ENCODE data around the gene EML4.

EML4 gene

DNA sequence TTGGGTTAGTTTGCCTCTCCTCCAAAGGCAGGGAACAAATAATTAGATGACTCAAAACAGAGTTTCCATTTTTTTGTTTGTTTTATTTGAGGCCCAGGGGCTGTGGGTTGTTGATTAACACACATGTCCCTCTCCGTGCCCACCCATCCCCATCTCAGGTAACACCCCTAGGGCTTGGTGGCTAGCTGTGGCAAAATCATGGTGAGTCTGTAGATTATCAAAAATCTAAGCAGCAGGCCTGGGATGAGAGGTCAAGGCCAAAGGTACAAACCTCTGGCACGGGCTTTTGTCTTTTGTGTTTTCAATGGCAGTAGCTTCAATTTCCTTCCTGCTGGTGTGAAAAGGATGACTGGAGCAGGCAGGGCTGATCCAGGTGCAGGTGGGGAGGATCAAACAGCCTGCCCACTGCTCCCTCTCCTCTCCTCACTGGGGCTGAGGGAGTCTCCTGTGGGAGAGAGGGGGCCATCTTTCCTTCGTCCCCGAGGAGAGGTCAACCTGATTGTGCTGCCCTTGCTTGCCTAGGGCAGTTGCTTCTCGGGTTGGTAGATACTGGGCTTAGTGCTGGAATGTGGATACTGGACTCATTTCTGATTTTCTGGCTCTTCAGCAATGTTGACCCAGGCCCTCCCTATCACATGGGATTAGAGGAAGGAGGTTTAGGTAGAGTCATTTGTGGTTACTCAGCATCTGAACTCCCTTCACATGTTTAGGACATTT is 31.9 kb upstream of the EML4 start:
- DNase-seq (ENCODE audit: low read depth in 2 of 2): no peak

DNA sequence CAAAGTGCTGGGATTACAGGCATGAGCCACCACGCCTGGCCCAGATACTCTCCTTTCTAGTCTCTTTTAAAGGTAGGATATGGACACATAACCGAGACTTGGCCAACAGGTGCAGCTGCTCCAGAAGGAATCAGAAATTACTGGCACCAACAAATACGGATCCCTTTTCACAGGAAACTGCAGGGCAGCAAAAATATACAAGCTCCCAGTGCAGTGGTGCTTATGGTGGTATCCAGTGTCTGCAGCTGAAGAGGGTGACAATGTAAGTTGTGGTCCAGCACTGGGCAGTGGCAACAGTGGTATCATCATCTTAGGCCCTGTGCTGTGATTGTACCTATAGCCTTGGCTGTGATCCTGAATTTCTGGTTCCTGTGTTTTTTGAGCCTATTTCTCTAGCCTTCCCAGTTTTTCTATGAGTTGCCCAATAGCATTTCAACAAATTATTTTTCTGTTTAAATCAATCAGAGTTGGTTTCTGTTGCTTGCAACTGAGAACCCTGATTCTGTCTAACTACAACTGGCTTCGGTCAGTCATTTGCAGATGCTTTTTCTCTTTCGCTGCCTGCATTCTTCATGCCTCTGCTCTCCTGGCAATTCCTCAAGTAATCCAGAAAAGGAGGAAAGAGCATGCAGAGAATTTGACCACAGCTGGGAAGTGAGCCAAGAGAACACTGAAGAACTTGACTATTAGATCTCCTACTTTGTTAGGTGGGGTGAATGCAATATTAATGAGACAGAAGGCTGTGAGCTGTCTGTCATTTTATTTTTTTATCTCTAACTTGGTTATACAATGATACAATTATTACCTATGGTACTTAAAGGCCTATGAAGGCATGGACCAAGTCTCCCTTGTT is 30.8 kb upstream of the EML4 start:
- DNase-seq (ENCODE audit: low read depth in 2 of 2): no peak

DNA sequence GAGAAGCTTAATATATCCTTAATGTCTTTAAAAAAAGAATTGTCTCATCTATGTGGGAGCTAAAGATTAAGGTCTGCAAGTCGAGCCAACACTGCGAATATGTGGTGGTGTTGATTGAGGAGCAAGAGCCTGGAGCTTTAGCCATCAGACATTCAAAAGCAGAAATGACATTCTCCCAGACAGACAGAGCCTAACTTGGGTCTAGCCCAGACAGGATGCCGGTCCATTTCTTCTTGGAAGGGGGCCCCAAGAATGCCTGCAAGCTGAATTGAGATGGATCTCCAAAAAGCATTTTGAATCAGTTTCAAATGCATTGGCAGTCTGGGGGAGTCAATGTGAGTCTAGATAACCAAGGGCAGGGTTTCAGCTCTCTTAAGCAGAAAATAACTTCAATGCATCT is 30.1 kb upstream of the EML4 start:
- no peak for DNase-seq (ENCODE audit: low read depth in 2 of 2)

DNA sequence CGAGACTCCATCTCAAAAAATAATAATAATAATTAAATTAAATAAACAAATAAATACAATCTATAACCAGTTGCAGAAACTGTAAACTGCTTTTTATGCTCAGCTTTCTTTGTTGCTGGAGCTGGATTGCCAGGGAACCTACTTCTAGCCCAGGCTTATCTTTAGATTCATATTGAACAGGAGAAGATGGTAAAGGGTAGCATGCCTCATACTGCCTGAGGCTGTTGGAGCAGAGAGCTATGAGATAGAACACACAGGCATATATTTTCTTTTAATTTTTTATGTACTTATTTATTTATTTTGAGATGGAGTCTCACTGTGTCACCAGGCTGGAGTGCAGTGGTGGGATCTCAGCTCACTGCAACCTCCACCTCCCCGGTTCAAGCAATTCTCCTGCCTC is 28.7 kb upstream of the EML4 start:
- no peak for DNase-seq (ENCODE audit: low read depth in 2 of 2)

DNA sequence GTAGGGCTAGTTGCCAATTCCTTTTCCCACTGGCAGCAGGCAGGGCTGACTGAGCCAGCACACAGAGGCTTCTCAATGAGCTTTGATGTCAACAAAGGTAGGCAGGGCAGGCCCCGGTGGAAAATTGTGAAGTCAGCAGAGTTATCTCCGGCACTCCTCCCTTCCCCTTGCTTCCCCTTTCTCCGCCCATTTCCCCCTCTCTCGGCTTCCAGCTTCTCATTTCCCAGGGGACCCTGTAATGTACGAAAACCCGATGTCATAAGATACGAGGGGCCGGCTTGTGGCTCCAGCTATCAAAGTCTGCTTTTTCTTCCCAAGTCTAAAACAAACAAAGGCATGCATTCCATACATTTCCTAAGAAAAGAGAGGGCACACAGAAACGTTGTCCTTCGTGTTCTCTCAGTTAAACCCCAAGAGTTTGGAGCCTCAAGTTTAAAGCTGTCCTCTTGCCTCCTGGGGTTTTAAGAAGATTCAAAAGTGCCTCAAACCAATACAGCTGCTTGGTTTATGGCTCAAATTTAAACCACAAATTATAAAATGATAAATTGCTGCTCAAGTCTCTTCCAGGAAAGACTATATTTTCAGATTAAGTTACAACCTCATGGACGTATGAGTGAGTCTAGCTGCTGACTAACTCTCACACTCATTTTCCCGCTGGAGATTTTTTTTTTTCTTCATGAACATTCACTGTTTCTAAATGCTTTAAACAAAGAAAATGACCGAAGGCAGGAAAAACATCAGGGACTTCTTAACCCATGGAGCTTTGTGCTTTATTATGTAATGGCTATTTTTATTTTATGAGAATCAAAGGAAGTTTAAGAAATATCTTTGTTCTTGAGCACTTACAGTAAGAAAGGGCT is 27.2 kb upstream of the EML4 start:
- DNase-seq (ENCODE audit: low read depth in 2 of 2): no peak

DNA sequence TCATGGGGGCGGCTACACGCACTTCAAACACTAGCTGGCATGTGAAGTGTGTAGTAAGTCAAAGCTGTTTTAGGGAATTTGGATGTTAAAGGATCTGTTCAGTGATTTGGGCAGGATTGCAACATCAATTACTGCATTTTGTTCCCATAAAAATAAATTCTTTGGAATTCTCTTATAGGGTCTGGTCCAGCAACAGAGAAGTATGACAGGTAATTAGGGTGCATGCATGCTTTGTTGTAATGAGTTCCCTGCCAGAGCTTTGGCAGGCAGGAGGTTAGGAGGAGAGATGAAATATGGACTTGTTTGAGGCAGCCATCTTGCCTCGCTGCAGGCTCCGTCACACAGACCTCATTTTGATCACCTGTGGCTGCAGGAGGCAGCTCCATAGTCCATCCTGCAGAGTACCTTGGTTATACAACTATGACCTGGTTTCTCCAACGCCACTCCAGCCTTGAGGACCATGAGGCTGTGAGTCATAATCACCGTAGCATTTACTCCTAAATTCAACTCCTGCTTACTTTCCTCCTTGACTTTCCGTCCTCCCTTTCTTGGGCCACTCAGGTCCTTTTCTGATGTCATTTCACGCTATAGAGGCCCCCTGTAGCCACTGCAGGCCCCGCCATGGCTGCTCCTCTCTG is 26.5 kb upstream of the EML4 start:
- DNase-seq (ENCODE audit: low read depth in 2 of 2): no peak

DNA sequence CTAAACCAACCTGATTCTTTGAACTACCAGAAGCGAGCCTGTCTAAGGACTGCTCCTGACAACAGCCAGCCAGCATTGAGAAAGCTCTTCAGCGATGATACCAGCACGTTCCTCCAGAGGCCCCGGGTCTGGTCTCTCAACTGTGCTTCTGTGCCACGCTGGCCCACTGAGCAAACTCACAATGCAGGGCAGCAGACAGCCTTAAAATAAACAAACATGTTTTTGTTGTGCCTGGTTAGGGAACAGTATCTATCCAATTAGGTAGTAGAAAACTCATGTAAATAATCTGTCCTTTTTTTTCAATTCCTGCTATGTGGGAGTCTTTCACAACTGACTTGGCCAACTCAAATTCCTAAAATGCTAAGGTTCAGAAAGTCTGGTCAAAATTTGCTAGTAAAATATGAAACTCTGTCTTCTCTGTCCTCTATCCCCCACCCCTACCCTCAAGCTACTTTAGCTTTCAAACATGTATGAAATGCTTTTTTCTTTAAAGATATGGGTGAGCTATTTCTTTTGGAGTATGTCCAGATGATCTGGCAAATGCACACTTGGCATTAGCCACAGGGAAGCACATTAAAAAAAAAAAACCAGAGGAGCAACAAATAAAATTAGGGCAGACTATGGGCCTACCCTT is 21.4 kb upstream of the EML4 start:
- DNase-seq (ENCODE audit: low read depth in 2 of 2): no peak

DNA sequence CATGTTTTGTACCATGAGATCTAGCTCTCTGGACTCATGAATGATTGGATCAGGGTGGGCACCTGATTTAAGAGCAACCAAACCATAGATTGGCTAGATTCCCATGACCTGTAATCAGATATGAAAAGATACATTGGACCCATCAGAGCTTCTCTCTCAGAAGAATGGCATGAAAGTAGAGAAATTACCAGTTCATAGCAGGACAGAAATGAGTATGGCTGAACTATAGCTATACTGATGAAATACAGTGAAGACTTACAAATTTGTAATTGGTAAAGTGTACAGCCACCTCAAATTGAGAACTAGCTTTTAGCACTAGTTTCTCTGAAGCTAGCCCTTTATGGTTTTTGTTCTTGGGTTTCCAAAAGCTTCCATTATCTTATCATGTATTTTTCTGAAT is 19.0 kb upstream of the EML4 start:
- no peak for DNase-seq (ENCODE audit: low read depth in 2 of 2)

DNA sequence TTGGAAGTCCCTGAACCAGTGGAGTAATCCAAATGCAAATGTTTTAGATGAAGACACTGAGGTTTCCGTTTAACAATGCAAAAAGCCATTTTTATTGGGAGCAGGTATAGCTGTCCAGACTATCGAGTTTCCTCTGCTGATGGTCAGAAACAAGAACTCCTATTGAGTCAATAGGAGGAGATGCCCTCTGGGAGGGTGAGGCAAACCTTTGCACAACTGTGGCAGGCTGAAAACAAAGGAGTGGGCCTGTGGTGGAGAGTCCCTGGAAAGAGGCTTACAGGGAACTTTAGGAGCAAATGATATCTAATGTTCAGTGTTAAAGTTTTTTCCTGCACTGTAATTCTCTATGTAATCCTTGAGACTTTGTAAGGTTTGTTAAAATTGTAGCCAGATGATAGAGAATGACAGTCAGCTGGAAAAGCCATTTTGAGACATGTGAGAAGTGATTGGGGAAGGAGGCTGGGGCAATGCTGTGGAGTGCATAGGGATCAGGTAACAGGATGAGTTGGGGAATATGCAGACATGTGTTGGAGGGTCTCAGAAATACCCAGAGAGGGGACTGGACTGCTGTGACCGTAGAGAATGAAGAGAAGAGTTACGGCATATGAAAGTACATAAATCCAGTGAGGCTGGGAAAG is 15.1 kb upstream of the EML4 start:
- no peak for DNase-seq (ENCODE audit: low read depth in 2 of 2)

DNA sequence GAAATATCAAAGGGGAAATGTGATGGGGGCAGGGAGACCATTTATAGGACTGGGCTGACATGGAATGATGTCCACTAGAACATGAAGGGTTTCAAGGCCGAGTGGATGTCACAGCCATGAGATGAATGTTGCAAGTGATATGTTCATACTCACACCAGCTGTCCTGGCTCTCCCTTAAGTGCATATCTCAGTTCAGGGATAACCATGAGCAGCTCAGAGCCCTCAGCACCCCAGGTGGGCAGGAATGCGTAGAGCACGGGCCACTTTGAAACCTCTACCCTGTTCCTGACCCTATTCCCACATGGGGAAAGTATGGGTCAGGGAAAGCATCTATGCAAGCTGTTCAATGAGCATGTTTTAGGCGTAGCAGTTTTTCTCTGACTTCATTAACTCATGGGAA is 12.4 kb upstream of the EML4 start:
- no peak for DNase-seq (ENCODE audit: low read depth in 2 of 2)

DNA sequence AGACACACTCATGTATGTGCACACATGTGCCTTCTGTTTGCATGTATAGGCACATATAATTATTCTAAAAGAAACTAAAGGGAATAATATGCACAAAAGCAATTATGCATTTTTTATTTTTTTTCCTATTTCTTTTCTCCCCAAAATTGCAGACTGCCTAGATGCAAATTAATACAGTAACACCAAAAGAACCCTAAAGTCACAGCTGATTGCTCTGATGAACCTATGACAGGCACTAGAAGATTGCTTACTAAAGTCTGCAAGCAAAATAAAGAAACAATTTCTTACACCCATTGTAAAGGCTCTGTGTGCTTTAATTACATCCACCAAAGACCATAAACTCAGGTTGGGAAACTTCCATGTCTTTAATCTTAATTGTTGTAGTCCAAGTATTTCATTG is 7.7 kb upstream of the EML4 start:
- DNase-seq (ENCODE audit: low read depth in 2 of 2): no peak

DNA sequence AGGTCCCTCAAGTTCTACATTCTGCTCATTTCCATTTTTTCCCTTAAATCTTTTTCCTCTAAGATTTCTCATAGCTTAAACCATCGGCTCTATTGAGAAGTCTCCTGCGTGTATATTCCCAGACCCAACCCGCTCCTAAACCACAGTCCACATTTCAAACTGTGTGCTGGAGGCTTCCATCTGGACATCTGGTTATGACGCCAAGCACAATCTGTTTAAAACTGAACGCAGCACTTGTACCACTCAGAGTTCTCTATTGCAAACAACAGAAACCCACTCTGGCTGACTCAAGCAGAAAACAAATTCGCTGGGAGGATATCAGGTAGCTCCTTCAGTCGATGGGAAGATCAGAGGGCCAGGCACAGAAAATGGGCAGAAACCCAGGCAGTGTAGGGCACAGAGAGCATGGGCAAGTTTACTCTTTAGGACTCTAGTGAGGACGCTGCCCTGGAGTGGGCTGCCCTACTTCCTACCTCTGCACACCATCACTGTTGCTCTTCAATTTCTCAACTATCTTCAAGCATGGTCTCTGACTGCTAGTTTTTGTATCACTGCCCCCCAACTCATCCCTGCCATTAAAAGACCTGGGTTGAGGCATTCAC is 5.6 kb upstream of the EML4 start:
- DNase-seq (ENCODE audit: low read depth in 2 of 2): no peak

DNA sequence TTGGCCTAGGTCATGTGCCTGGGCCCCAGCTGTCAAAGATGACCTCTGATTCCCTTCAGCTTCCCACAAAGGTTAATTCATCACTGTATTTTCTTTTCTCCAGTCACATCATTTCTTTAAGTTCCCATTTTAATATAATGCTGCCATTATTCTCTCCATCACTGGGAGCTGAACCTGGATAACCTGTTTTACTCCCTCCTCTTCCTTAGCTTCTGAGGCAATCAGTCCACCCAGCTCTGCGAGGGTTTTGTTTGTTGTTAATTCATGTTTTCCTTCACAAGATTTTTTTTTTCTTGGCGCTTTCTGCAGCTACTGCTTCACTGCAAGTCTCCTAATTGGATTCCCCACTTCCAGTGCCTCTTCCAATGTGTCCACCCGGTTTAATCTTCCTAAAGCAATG is 5.1 kb upstream of the EML4 start:
- DNase-seq (ENCODE audit: low read depth in 2 of 2): no peak

DNA sequence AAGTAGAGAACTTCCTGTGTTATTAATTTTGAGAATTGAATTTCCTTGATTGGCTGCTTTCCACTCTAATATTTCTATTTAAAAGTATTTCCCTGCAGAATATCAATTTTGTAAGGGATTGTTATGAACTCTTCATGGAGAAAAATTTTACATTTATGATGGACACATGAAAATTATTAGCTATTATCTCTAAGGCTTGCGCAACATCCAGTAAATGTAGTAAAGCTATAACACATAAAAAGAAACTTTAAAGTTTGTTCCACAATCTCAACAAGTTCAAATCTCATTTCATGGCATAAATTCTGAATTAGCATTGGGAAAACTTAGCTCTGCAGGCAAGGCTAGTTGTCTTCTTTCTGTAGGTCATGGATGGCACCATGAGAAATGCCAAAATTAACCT is 4.2 kb upstream of the EML4 start:
- DNase-seq (ENCODE audit: low read depth in 2 of 2): no peak

DNA sequence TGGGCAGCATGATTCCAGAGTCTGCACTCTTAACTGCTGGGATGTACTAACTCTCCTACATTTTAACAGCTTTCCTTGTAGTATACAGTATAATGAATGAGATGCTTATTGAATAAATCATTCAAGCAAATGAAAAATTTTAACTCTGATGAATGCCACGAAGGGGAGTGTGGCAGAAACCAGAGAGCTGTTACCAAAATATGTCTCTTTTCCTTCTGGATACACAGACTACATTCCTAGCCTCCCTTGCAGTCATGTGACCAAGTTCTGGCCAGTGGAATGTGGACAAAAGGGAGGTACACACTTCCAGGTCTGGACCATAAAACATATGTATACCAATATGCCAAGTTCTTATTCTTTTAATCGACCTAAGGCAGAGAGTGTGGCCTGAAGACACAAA is 1.7 kb upstream of the EML4 start:
- no peak for DNase-seq (ENCODE audit: low read depth in 2 of 2)

DNA sequence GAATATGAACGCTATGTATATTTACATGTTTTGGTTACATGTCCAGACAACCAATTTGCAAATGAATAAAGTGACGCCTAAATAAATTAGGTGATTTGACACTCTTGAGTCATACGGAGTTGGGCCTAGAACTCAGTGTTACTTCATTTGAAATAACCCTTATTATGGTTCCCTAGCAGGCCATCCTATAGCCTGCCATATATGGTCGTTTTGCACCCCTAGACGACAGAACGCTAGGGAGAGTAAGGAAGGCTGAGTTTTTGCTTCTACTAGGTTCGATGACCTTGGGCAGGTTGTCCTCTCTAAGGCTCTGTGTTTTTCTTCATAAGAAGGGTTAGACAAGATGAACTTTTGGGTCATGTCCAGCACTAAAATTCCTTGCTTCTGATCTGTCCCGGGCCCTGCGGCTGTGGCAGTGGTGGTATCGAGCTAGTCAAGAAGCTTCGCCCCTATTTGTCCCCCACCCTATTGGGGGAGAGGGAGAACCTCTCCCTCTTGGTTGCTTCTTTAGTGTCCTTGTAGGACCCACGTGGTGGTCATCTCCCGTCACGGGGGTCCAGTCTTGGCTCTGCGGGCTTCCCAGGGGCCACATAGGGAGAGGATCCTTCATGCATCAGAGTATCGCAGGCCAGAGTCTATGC is 574 bp upstream of the EML4 start:
- DNase-seq (ENCODE audit: low read depth in 2 of 2): no peak

DNA sequence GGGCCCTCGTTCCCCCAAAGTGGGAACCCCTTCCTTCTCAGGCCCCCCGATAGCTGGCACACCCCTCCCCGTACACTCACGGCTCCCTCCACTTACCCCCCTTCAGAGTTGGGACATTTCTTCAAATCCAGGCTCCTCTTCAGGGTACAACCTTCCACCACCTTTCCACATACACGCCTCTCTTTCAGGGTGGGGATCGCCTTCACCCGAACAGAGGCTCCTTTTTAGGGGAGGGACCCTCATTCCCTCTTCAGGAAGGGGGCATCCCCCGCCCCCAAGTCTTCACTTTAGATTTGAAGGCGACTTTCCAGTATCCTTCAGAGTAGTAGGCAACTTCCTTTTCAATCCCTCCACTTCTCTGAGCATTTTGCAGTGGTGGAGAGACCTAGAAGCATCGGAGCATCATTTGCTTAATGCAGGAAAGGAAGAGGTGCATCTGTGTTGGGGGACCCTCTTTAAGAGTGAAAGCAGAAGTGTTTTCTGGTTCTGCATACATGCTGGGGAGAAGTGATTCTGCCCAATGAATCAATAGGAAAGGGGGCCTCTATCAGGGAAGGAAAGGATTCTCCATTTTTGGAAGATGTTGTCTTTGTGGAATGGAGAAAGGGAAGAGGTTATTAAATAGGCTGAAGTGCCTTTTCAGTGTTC is 845 bp downstream of the EML4 start:
- DNase-seq (ENCODE audit: low read depth in 2 of 2): no peak

DNA sequence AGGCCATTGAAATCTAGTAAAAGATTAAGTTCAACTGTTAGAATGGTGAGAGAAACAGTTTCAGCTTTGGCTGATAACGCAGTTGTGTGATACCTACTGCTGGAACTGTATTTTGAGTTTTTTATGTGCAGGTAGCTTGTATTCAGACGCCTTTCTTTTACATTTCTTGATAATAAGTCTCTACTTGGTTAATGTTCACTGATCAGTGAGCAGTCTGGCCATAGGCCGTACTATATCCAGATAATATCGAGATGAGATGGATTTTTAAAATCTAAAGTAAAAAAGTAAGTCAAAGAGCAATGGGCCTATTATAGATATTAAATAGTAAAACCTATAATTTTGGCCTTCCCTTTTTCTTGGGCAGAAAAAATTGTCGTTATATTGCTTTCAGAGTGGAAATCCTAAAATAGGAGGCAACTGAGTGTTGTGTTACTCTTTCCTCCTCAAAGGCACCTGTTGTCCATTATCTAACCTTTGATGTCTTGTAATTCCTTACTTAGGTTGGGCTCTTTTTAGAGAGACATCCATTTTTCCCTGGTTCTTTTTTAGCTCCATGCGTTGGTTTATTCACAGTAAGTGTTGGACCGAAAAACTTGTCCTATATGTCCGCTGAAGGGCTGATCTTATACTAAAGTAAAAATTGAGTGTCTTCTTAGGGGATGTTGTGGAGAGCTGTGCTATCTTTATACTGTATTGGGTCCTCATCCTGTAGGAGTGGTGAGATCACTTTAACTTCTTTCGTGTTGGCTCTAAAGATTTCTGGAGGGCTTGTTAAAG is 1.7 kb downstream of the EML4 start:
- DNase-seq (ENCODE audit: low read depth in 2 of 2): no peak
